ENCODE results near the gene TPM3.

The TPM3 gene

DNA sequence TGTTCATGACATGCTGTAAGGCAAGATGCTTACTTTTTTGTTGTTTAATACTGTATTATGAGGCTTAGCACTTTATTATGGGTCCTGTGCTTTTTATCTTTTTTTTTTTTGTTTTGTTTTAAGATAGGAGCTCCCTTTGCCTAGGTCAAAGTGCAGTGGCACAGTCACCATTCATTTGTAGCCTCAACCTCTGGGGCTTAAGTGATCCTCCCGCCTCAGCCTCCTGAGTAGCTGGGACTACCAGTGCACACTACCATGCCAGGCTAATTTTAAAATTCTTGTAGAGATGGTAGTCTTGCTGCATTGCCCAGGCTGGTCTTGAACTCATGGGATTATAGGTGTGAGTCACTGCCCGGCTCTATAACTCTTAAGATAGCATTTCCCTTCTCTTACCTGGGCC lies 33.5 kb upstream of the TPM3 start:
- TF ChIP-seq ARNT (IDR thresholded peaks at IDR 0.05) (no peak), LEF1 (IDR thresholded peaks at IDR 0.05; ENCODE audit: borderline replicate concordance) (no peak), FOXM1 (IDR thresholded peaks at IDR 0.05; ENCODE audit: borderline replicate concordance) (no peak), CTBP1 (IDR thresholded peaks at IDR 0.05; ENCODE audit: borderline replicate concordance) (no peak), ELF4 (IDR thresholded peaks at IDR 0.05) (no peak), BHLHE40 (IDR thresholded peaks at IDR 0.05; ENCODE audit: borderline replicate concordance) (no peak), L3MBTL2 (conservative IDR thresholded peaks at IDR 0.05) (no peak), FOXK2 (IDR thresholded peaks at IDR 0.05) (no peak), HDGF (IDR thresholded peaks at IDR 0.05; ENCODE audit: borderline replicate concordance) (no peak), ZNF384 (IDR thresholded peaks at IDR 0.05) (no peak), SP1 (IDR thresholded peaks at IDR 0.05) (no peak), NFRKB (IDR thresholded peaks at IDR 0.05) (no peak), SUZ12 (IDR thresholded peaks at IDR 0.05) (no peak), FOXA1 (IDR thresholded peaks at IDR 0.05) (no peak), TARDBP (IDR thresholded peaks at IDR 0.05) (no peak)
- TF ChIP-seq, protein P1, sequence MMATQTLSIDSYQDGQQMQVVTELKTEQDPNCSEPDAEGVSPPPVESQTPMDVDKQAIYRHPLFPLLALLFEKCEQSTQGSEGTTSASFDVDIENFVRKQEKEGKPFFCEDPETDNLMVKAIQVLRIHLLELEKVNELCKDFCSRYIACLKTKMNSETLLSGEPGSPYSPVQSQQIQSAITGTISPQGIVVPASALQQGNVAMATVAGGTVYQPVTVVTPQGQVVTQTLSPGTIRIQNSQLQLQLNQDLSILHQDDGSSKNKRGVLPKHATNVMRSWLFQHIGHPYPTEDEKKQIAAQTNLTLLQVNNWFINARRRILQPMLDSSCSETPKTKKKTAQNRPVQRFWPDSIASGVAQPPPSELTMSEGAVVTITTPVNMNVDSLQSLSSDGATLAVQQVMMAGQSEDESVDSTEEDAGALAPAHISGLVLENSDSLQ (IDR thresholded peaks at IDR 0.05), result no peak
- POLR2A ChIA-PET, result no interaction called here
- CTCF ChIA-PET, result no interaction called here
- no peak for DNase-seq (ENCODE audit: extremely low spot score)

DNA sequence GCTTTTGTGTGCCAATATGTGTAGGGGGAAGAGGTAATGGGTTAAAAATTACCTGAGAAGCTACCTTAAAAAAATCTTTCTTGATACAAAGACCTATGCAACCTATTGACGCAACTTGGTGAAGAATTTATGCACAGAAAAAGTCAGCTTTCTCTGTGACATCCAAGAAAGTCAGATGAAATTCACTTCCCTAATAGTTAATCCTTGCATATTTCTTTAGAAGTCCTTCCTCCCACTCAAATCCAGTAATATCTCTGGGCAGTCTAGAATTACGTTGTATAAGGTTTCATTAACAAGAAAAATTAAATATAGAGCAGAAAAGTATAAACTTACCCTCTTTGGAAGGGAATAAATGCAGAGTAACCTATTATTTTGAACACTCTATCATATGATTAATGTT lies 31.7 kb upstream of the TPM3 start:
- ChIA-PET CTCF (interaction anchor here (1.2 kb wide), 1 partner anchor 48 kb away, joined by 4 read pairs; no protein-coding TSS in a partner anchor), POLR2A (no interaction called here)
- no peak for TF ChIP-seq HDGF (IDR thresholded peaks at IDR 0.05; ENCODE audit: borderline replicate concordance)
- DNase-seq (ENCODE audit: extremely low spot score), result no peak

DNA sequence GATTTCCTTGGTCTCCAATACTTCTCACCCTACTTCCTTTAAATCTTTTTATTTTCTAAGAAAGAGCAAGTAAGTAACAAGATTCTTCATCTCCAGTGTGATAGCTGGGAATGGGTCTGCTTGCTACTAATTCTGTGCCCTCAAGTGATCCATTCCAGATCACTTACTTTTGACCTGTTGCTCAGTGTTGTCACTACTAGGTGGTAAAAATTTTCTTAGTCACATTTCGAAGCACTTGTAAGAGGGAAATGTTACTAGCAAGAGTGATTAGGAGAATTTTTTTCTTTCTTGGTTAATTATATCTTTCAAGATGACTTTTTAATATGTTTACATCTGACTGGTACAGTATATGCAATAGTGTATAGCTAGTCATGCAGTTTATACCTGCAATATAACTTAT lies 31.0 kb upstream of the TPM3 start:
- CTCF ChIA-PET, result interaction anchor here (1.2 kb wide), 1 partner anchor 48 kb away, joined by 4 read pairs; no protein-coding TSS in a partner anchor

GRCh38 chr1:154222518-154222917 lies 30.6 kb upstream of the TPM3 start:
- POLR2A ChIA-PET, result no interaction called here
- CTCF ChIA-PET, result interaction anchor here (1.2 kb wide), 1 partner anchor 49 kb away, joined by 4 read pairs; no protein-coding TSS in a partner anchor
- no peak for DNase-seq (ENCODE audit: extremely low spot score)
- TF ChIP-seq, protein P1 (IDR thresholded peaks at IDR 0.05), result no peak
- TF ChIP-seq ZNF384 (IDR thresholded peaks at IDR 0.05) (no peak), L3MBTL2 (conservative IDR thresholded peaks at IDR 0.05) (no peak)

More for the DNA sequence above, 31.0 kb upstream of the TPM3 start:
- TF ChIP-seq TARDBP (IDR thresholded peaks at IDR 0.05), result no peak
- no peak for TF ChIP-seq ZNF384 (IDR thresholded peaks at IDR 0.05)
- TF ChIP-seq FOXK2 (IDR thresholded peaks at IDR 0.05), result no peak
- TF ChIP-seq SUZ12 (IDR thresholded peaks at IDR 0.05), result no peak
- no peak for TF ChIP-seq BHLHE40 (IDR thresholded peaks at IDR 0.05; ENCODE audit: borderline replicate concordance)
- no peak for TF ChIP-seq FOXA1 (IDR thresholded peaks at IDR 0.05)
- no peak for TF ChIP-seq FOXM1 (IDR thresholded peaks at IDR 0.05; ENCODE audit: borderline replicate concordance)
- no peak for TF ChIP-seq SP1 (IDR thresholded peaks at IDR 0.05)
- no peak for TF ChIP-seq CTBP1 (IDR thresholded peaks at IDR 0.05; ENCODE audit: borderline replicate concordance)
- no peak for TF ChIP-seq ARNT (IDR thresholded peaks at IDR 0.05)
- TF ChIP-seq L3MBTL2 (conservative IDR thresholded peaks at IDR 0.05), result no peak
- DNase-seq (ENCODE audit: extremely low spot score), result no peak
- POLR2A ChIA-PET, result no interaction called here

GRCh38 chr1:154221278-154222001 lies 29.5 kb upstream of the TPM3 start:
- TF ChIP-seq TARDBP (IDR thresholded peaks at IDR 0.05) (no peak), NFRKB (IDR thresholded peaks at IDR 0.05) (0 out of 2 replicates have a peak, but pooled peaks have one; percentile 43), SUZ12 (IDR thresholded peaks at IDR 0.05) (no peak)
- ChIA-PET CTCF (no interaction called here), POLR2A (interaction anchor here (1.3 to 2.7 kb wide), 4 partner anchors 12 to 231 kb away, joined by 5 to 14 read pairs (median 6); partner anchors contain the start of gene RPS27)
- DNase-seq (ENCODE audit: extremely low spot score), result peak; percentile 41

- DNase-seq (ENCODE audit: extremely low spot score), result no peak
- ChIA-PET POLR2A (interaction anchor here (0.6 to 2.7 kb wide), 20 partner anchors 10 to 587 kb away, joined by 3 to 14 read pairs (median 4); partner anchors contain the start of genes CHTOP, RPS27 and TPM3), CTCF (no interaction called here)
- TF ChIP-seq CTBP1 (IDR thresholded peaks at IDR 0.05; ENCODE audit: borderline replicate concordance), result no peak
- TF ChIP-seq FOXA1 (IDR thresholded peaks at IDR 0.05), result no peak
- TF ChIP-seq SUZ12 (IDR thresholded peaks at IDR 0.05), result no peak
- no peak for TF ChIP-seq TARDBP (IDR thresholded peaks at IDR 0.05)
- no peak for TF ChIP-seq BHLHE40 (IDR thresholded peaks at IDR 0.05; ENCODE audit: borderline replicate concordance)
- TF ChIP-seq NFRKB (IDR thresholded peaks at IDR 0.05), result no peak
- TF ChIP-seq ELF4 (IDR thresholded peaks at IDR 0.05), result no peak
- no peak for TF ChIP-seq L3MBTL2 (conservative IDR thresholded peaks at IDR 0.05)
- TF ChIP-seq ZNF384 (IDR thresholded peaks at IDR 0.05), result no peak
- no peak for TF ChIP-seq FOXM1 (IDR thresholded peaks at IDR 0.05; ENCODE audit: borderline replicate concordance)
- no peak for TF ChIP-seq SP1 (IDR thresholded peaks at IDR 0.05)
- TF ChIP-seq LEF1 (IDR thresholded peaks at IDR 0.05; ENCODE audit: borderline replicate concordance), result no peak
- TF ChIP-seq, protein P1 (IDR thresholded peaks at IDR 0.05), result no peak
- no peak for TF ChIP-seq FOXK2 (IDR thresholded peaks at IDR 0.05)
Observed at GRCh38 chr1:154220970-154221277, 29.0 kb upstream of the TPM3 start.
